ENCODE results near the gene MIEF2.
"Not testable (repeated sequence)": the region's sequence is repeated elsewhere in the genome, so short reads cannot be mapped to it uniquely, and the experiment has no call there.

The MIEF2 gene

GRCh38 chr17:18291718-18292540, 31.5 kb downstream of the MIEF2 start:
- no peak overlapping the region for H3K4me3 Mint-ChIP-seq
- peaks cover 46% of the 10 kb centered on the region for H3K36me3 Mint-ChIP-seq (ENCODE audit: insufficient read depth)
- H3K4me1 Mint-ChIP-seq: no peaks in the 10 kb centered on the region
- no peak for ATAC-seq (replicated peaks; ENCODE audit: extremely low read depth, poor library complexity, severe bottlenecking)
- DNase-seq (ENCODE audit: low spot score in 2 of 2): no peak
- no peaks in the 10 kb centered on the region for H3K9me3 Mint-ChIP-seq
- no peaks in the 10 kb centered on the region for H3K27me3 Mint-ChIP-seq
- H3K27ac Mint-ChIP-seq (ENCODE audit: low read depth): no peak overlapping the region

- H3K4me3 Mint-ChIP-seq; H3K27me3 Mint-ChIP-seq; H3K27ac Mint-ChIP-seq (ENCODE audit: low read depth); H3K9me3 Mint-ChIP-seq; H3K4me1 Mint-ChIP-seq; ATAC-seq (replicated peaks; ENCODE audit: extremely low read depth, poor library complexity, severe bottlenecking); DNase-seq (ENCODE audit: low spot score in 2 of 2): not testable (repeated sequence)
- H3K36me3 Mint-ChIP-seq (ENCODE audit: insufficient read depth): peaks cover 33% of the 10 kb centered on the region
Observed at GRCh38 chr17:18298061-18298460, 37.6 kb downstream of the MIEF2 start.

GRCh38 chr17:18300725-18301480, 40.4 kb downstream of the MIEF2 start:
- no peaks in the 10 kb centered on the region for H3K27me3 Mint-ChIP-seq
- H3K36me3 Mint-ChIP-seq (ENCODE audit: insufficient read depth): peaks cover 40% of the 10 kb centered on the region
- H3K27ac Mint-ChIP-seq (ENCODE audit: low read depth): no peak overlapping the region
- H3K4me1 Mint-ChIP-seq: no peaks in the 10 kb centered on the region
- no peak for DNase-seq (ENCODE audit: low spot score in 2 of 2)
- no peaks in the 10 kb centered on the region for H3K9me3 Mint-ChIP-seq
- H3K4me3 Mint-ChIP-seq: no peak overlapping the region
- no peak for ATAC-seq (replicated peaks; ENCODE audit: extremely low read depth, poor library complexity, severe bottlenecking)

GRCh38 chr17:18303206-18303605, 42.7 kb downstream of the MIEF2 start:
- not testable (repeated sequence) for H3K27ac Mint-ChIP-seq (ENCODE audit: low read depth); DNase-seq (ENCODE audit: low spot score in 2 of 2); ATAC-seq (replicated peaks; ENCODE audit: extremely low read depth, poor library complexity, severe bottlenecking)

GRCh38 chr17:18309202-18309601, 48.7 kb downstream of the MIEF2 start:
- Mint-ChIP-seq H3K9me3 (no peaks in the 10 kb centered on the region), H3K27ac (ENCODE audit: low read depth) (no peak overlapping the region), H3K4me1 (peaks cover 25% of the 10 kb centered on the region), H3K27me3 (no peaks in the 10 kb centered on the region), H3K36me3 (ENCODE audit: insufficient read depth) (peaks cover 52% of the 10 kb centered on the region), H3K4me3 (no peak overlapping the region)
- DNase-seq (ENCODE audit: low spot score in 2 of 2) (no peak), ATAC-seq (replicated peaks; ENCODE audit: extremely low read depth, poor library complexity, severe bottlenecking) (no peak)

More at GRCh38 chr17:18303206-18303605, 42.7 kb downstream of the MIEF2 start:
- not testable (repeated sequence) for H3K27me3 Mint-ChIP-seq, H3K4me1 Mint-ChIP-seq, H3K4me3 Mint-ChIP-seq, H3K9me3 Mint-ChIP-seq
- H3K36me3 Mint-ChIP-seq (ENCODE audit: insufficient read depth): peaks cover 54% of the 10 kb centered on the region

GRCh38 chr17:18314059-18314730, 53.7 kb downstream of the MIEF2 start:
- H3K36me3 Mint-ChIP-seq (ENCODE audit: insufficient read depth): peaks cover 30% of the 10 kb centered on the region
- no peak for DNase-seq (ENCODE audit: low spot score in 2 of 2)
- peaks cover 60% of the 10 kb centered on the region for H3K4me1 Mint-ChIP-seq
- peak overlapping the region; percentile 82 for H3K4me3 Mint-ChIP-seq
- ATAC-seq (replicated peaks; ENCODE audit: extremely low read depth, poor library complexity, severe bottlenecking): peak; percentile 2
- H3K27ac Mint-ChIP-seq (ENCODE audit: low read depth): peak overlapping the region; percentile 88
- H3K9me3 Mint-ChIP-seq: no peaks in the 10 kb centered on the region
- no peaks in the 10 kb centered on the region for H3K27me3 Mint-ChIP-seq

GRCh38 chr17:18314731-18315561, 54.5 kb downstream of the MIEF2 start, which contains the start of the genes SMCR8 and TOP3A:
Gene SMCR8, plus strand, starts transcription at chr17:18315293. Its CDS starts 497 bp downstream, at chr17:18315790.
Gene TOP3A, minus strand, starts transcription at chr17:18314994. Its CDS starts 216 bp downstream, at chr17:18314778.
- Mint-ChIP-seq H3K4me1 (peaks cover 67% of the 10 kb centered on the region), H3K4me3 (peak within 1 kb of the TSS; percentile 82), H3K36me3 (ENCODE audit: insufficient read depth) (peaks cover 31% of the 10 kb centered on the region), H3K9me3 (no peaks in the 10 kb centered on the region), H3K27ac (ENCODE audit: low read depth) (peak within 1 kb of the TSS; percentile 88), H3K27me3 (no peaks in the 10 kb centered on the region)
- DNase-seq (ENCODE audit: low spot score in 2 of 2) (peak; percentile 86 to 96), ATAC-seq (replicated peaks; ENCODE audit: extremely low read depth, poor library complexity, severe bottlenecking) (peak; percentile 96)

GRCh38 chr17:18315562-18315922, 55.1 kb downstream of the MIEF2 start:
- H3K4me1 Mint-ChIP-seq: peaks cover 73% of the 10 kb centered on the region
- H3K9me3 Mint-ChIP-seq: no peaks in the 10 kb centered on the region
- peak overlapping the region; percentile 88 for H3K27ac Mint-ChIP-seq (ENCODE audit: low read depth)
- H3K27me3 Mint-ChIP-seq: no peaks in the 10 kb centered on the region
- ATAC-seq (replicated peaks; ENCODE audit: extremely low read depth, poor library complexity, severe bottlenecking) (peak; percentile 25), DNase-seq (ENCODE audit: low spot score in 2 of 2) (no peak)
- H3K36me3 Mint-ChIP-seq (ENCODE audit: insufficient read depth): peaks cover 27% of the 10 kb centered on the region
- H3K4me3 Mint-ChIP-seq: peak overlapping the region; percentile 82

DNA sequence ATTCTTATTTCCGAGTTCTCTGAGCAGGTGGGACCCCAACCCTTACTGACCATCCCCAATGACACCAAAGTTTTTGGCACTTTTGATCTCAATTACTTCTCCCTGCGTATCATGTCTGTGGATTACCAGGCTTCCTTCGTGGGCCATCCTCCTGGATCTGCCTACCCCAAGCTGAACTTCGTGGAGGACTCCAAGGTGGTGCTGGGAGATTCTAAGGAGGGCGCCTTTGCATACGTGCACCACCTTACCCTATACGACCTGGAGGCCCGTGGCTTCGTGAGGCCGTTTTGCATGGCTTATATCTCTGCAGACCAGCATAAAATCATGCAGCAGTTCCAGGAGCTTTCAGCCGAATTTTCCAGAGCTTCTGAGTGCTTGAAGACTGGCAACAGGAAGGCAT, 55.5 kb downstream of the MIEF2 start:
- Mint-ChIP-seq H3K27me3 (no peaks in the 10 kb centered on the region), H3K4me1 (peaks cover 77% of the 10 kb centered on the region), H3K36me3 (ENCODE audit: insufficient read depth) (peaks cover 27% of the 10 kb centered on the region), H3K9me3 (no peaks in the 10 kb centered on the region), H3K27ac (ENCODE audit: low read depth) (peak overlapping the region; percentile 88), H3K4me3 (peak overlapping the region; percentile 82)
- no peak for ATAC-seq (replicated peaks; ENCODE audit: extremely low read depth, poor library complexity, severe bottlenecking)
- no peak for DNase-seq (ENCODE audit: low spot score in 2 of 2)

All from central memory CD8-positive, alpha-beta T cell (primary cell).